22Rv1 (cell line): ENCODE results near the gene IL1RN.

Source experiments
- H3K27ac ChIP-seq: fragments of 450-650 bp; 2 replicates; pipeline ENCODE4 v1.5.1; 2017
- ZFX ChIP-seq: fragments of 450-650 bp; IDR thresholded peaks from 2 replicates; pipeline ENCODE4 v1.6.1; 2017; ENCODE audit warnings: antibody characterized with exemption, borderline replicate concordance
- TF ChIP-seq, protein P1 (sequence below): fragments of 450-650 bp; IDR thresholded peaks from 2 replicates; pipeline ENCODE4 v1.5.1; 2017; ENCODE audit warnings: mild to moderate bottlenecking

Gene IL1RN

DNA sequence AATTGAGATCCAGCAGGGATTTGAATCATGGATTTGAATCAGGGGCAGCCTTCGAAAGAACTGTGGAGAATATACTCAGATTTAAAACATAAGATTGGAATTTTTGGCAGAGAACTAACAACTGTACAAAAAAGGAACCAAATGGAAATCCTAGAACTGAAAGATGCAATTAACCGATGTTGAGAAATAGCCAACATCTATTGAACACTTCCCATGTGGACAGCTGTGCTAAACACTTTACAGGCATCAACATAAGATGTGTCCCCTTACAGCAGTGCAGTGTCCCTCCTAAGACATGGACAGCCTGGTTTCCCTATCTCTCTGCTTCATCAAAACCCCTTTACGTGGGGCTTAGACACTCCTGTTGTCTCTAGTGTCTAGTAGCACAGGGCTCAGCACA is 3.7 kb upstream of the IL1RN start:
- TF ChIP-seq ZFX: no peak
- TF ChIP-seq, protein P1, sequence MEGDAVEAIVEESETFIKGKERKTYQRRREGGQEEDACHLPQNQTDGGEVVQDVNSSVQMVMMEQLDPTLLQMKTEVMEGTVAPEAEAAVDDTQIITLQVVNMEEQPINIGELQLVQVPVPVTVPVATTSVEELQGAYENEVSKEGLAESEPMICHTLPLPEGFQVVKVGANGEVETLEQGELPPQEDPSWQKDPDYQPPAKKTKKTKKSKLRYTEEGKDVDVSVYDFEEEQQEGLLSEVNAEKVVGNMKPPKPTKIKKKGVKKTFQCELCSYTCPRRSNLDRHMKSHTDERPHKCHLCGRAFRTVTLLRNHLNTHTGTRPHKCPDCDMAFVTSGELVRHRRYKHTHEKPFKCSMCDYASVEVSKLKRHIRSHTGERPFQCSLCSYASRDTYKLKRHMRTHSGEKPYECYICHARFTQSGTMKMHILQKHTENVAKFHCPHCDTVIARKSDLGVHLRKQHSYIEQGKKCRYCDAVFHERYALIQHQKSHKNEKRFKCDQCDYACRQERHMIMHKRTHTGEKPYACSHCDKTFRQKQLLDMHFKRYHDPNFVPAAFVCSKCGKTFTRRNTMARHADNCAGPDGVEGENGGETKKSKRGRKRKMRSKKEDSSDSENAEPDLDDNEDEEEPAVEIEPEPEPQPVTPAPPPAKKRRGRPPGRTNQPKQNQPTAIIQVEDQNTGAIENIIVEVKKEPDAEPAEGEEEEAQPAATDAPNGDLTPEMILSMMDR: no peak

DNA sequence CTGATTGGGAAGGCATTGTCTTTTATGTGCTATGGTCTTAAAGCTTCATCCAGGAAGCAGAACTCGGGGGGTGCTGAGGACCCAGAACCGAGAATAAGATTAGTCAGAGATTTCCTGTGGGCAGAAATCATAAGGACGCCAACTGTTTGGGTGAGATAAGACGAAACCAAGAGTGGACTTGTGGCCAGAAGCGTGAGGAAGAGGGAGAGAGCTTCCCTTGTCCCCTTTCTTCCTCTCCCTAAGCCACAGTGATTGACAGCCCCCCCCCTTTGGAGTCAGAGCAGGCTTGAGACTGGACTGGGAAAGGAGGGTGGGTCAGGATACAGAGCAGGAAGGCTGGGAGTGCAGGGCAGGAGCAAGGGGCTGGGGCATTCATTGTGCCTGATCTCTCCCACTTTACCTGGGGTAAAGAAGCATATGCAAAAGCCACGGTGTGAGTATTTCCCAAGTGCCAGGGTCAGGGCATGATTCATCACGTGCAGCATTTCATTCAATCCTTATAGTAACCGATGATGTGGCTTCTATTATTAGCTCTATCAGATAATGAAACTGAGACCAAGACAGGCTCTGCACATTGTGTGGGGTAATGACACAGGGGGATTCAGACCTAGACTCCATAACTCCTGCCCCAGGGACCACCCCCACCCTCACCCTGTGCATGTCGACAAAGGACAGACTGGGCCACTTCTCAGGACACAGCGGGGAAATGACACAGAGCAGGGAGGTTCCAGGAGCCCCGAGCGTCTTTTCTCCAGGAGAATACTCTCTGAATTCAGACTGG is 3.0 kb upstream of the IL1RN start:
- H3K27ac ChIP-seq: no peak overlapping the region
- TF ChIP-seq ZFX: no peak
- TF ChIP-seq, protein P1: no peak

More for the DNA sequence above, 3.7 kb upstream of the IL1RN start:
- no peak overlapping the region for H3K27ac ChIP-seq

DNA sequence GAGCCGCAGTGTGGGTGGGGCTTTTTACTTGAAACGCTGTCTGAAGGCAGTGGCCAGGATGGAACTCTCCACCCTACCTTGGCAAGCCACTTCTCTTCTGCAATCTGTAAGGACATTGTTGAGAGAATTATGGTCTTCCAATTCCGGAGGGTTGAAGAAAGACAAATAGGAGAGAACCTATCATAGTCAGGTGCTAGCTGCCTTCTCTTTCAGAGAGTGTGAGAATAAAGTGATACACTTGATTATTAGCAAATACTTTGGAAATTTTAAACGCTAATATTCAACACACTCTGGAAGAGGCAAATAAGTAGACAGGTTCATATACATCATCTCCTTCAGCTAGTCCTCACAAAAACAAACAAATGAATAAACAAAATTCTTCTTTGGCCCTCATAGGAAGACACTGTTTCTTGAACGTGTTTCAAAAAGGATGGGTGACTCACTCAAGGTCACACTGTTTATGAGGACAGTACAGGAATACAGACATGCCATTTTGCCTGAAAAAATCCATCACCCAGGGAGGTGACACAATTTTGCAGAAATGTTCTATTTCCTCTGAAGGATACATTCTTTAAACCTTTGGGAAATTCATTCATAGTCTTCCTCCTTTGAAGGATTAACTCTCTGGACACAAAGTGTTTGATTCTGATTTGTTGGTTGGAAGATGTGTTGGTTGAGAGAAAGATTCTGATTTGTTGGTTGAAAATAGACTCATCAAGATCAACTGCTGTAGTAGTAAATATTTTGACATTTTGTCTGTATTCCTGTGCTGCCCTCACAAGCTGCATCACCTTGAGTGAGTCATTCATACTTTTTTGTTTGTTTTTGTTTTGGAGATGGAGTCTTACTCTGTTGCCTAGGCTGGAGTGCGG is 2.2 kb upstream of the IL1RN start:
- no peak overlapping the region for H3K27ac ChIP-seq
- TF ChIP-seq, protein P1: no peak
- TF ChIP-seq ZFX: no peak

DNA sequence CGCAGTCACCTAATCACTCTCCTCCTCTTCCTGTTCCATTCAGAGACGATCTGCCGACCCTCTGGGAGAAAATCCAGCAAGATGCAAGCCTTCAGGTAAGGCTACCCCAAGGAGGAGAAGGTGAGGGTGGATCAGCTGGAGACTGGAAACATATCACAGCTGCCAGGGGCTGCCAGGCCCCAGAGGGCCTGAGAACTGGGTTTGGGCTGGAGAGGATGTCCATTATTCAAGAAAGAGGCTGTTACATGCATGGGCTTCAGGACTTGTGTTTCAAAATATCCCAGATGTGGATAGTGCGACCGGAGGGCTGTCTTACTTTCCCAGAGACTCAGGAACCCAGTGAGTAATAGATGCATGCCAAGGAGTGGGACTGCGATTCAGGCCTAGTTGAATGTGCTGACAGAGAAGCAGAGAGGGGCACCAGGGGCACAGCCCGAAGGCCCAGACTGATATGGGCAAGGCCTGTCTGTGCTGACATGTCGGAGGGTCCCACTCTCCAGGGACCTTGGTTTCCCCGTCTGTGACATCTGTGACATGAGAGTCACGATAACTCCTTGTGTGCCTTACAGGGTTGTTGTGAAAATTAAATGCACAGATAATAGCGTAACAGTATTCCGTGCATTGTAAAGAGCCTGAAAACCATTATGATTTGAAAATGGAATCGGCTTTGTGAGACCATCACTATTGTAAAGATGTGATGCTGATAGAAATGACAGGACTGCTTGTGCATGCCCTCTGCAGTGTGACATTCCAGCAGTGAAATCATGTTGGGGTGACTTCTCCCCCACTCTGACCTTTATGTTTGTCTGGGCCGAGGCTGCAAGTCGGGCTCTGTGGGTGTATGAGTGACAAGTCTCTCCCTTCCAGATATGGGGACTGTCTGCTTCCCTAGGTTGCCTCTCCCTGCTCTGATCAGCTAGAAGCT is 510 bp downstream of the IL1RN start:
- no peak overlapping the region for H3K27ac ChIP-seq
- TF ChIP-seq, protein P1: no peak
- TF ChIP-seq ZFX: no peak

DNA sequence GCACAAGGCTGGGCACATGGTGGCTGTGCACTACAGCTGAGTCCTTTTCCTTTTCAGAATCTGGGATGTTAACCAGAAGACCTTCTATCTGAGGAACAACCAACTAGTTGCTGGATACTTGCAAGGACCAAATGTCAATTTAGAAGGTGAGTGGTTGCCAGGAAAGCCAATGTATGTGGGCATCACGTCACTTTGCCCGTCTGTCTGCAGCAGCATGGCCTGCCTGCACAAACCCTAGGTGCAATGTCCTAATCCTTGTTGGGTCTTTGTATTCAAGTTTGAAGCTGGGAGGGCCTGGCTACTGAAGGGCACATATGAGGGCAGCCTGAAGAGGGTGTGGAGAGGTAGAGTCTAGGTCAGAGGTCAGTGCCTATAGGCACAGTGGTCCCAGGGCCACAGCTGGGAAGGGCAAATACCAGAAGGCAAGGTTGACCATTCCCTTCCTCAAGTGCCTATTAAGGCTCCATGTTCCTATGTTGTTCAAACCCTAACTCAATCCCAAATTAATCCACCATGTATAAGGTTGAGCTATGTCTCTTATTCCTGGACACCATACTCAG is 2.2 kb downstream of the IL1RN start:
- no peak for TF ChIP-seq ZFX
- TF ChIP-seq, protein P1: no peak

DNA sequence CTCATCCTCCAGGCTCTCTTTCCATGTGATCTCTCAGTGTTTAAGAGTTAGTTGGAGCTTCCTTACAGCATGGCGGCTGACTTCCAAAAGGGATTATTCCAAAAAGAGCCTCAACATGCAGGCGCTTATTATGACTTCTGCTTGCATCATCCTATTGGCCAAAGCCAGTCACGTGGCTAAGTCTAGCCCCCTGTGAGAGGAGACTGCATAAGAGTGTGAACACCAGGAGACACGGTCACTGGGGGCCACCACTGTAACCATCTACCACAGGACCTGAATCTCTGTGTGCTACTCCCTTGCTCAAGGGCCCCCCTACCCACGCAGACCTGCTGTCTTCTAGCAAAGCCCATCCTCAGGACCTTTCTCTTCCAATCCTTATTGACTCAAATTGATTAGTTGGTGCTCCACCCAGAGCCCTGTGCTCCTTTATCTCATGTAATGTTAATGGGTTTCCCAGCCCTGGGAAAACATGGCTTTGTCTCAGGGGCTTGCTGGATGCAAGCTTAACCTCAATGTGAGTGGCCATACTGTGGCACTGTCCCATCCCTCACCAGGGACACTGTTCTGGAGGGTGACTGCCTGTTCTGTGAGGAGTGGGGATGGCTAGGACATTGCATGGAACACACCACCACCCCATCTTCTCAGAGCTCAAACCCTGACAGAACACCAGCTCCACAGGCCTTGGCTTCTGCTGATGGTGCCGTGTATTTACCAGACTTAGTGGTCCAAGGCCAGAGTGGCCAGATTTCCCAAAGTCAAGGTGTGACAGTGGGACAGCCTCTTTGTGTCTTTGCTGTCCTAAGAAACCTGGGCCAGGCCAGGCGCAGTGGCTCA is 4.2 kb downstream of the IL1RN start:
- TF ChIP-seq, protein P1: no peak
- no peak for TF ChIP-seq ZFX
- no peak overlapping the region for H3K27ac ChIP-seq

More for the DNA sequence above, 2.2 kb downstream of the IL1RN start:
- no peak overlapping the region for H3K27ac ChIP-seq
